ENCODE data around the gene ALPI.
A peak's percentile ranks its signal among the peaks of the same experiment; 100 is the strongest.
"Not testable (repeated sequence)": the region's sequence is repeated elsewhere in the genome, so short reads cannot be mapped to it uniquely, and the experiment has no call there.

Gene ALPI

DNA sequence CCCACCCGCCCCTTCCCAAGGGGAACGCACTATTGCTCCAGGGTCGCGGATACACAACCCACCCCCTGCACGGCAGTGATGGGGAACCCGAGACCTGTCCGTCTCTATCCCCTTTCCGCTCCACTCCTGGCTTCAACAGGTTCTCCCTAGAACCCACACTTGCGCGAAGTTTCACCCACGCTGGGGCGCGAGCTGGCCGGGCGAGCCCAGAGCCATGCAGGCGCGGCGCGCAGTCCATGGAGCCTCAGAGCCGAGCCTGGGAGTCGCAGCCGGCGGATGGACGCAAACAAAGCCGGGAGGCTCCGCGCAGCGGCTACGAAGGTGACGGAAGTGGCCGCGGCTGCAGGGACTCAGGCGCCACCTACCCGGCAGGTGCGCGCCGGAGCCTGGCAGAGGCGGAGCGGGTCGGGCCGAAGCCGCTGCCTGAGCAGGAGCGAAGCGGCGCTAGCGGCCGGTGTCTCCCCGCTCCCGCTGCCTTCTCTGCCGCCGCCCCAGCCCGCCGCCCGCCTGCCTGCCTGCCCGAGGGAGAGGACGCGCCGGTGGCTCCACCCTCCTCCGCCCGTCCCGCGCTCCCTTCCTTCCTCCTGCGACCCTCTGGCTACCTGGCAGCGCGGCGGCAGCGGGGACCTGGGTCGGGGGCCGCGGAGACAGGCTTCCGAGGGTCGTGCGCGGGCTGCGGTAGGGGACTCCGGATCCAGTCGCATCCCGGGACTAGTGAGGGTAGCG is 35.3 kb upstream of the ALPI start:
- DNase-seq (ENCODE audit: low read depth in 2 of 2) = no peak

GRCh38 chr2:232421189-232421785 is 34.7 kb upstream of the ALPI start:
- no peak for DNase-seq (ENCODE audit: low read depth in 2 of 2)

DNA sequence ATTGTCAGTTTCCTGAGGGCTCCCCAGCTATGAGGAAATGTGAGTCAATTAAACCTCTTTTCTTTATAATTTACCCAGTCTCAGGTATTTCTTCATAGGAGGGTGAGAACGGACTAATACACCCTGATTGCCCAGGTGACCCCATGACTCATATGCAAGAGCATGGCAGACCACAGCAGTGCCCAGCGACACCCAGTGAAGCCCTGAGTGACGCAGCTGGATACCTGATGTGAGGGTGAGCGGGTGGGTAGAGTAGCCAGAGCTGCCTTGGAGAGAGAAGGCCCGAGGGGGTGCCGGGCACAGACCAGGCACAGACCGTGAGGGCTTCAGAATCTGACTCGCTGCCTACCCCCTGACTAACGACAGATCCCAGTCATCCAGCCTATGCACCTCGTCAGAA is 33.9 kb upstream of the ALPI start:
- no peak for DNase-seq (ENCODE audit: low read depth in 2 of 2)

DNA sequence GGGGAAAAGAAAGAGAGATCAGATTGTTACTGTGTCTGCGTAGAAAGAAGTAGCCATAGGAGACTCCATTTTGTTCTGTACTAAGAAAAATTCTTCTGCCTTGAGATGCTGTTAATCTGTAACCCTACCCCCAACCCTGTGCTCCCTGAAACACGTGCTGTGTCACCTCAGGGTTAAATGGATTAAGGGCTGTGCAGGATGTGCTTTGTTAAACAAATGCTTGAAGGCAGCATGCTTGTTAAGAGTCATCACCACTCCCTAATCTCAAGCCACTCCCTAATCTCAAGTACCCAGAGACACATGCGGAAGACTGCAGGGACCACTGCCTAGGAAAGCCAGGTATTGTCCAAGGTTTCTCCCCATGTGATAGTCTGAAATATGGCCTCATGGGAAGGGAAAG is 33.0 kb upstream of the ALPI start:
- not testable (repeated sequence) for DNase-seq (ENCODE audit: low read depth in 2 of 2)

- not testable (repeated sequence) for DNase-seq (ENCODE audit: low read depth in 2 of 2)
These were observed 32.5 kb upstream of the ALPI start for GRCh38 chr2:232423407-232423806.

DNA sequence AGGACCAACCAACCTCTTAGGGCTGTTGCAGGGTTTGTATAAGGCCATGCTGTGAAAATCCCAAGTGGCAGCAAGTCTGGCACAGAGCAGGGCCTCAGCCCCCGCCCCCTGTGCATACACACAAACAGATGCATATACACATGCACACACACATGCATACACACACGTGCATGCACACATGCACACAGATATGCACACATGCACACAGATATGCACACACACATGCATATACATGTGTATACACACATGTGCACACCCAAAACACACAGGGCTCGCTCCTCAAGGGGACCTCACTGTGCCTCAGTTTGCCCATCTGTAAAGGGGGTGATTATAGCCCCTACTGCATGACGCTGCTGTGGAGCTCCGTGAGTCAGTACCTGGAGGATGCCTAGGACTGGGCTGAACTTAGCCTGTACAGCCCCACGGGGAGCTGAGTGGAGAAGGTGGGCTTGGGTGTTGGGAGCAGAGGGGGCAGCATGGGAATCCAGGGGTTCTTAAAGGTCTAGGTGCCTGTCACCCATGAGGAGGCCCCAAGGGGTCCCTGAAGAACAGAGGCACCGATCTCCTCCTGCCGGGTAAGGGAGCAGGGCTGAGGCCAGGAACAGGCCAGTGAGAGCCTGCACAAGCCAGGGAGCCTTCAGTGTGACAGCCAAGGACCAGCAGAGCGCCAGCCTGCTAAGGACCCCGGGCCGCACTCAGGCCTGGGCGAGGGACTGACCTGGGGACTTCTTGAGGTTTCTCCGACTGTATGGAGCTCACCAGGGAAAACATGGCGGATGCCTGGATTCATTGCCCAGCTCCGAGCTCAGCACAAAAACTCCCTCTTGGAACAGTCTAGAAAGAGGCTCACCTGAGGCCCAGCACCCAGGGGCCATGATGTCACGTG is 24.0 kb upstream of the ALPI start:
- no peak for DNase-seq (ENCODE audit: low read depth in 2 of 2)

DNA sequence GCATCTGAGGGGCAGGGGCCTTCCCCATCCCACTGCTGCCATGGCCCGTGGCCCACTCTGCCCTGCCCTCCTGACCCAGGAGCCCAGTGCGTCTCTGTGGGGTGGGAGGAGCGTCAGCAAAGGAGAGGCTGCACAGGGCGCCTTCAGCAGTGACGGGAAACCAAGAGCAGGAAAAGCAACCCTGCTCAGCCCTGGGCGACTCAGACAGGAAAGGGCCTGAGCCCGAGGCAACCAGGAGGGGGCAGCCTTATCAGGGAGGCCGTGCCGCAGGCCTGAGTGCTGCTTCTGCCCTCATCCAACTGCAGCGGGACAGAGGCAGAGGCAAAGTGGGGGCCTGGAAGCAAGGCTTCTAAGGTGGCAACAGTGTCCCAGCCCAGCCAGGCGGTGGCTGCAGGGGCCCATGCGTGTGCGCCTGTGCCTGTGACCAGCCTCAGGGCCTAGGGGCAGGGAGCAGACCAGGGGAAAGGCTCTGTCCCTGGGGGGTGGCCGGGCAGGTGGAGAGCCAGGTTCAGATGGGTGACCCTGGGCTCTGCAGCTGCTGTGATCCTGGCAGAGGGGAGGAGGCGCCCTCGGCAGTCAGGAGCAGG is 23.3 kb upstream of the ALPI start:
- DNase-seq (ENCODE audit: low read depth in 2 of 2) = no peak

- not testable (repeated sequence) for DNase-seq (ENCODE audit: low read depth in 2 of 2)
These were observed 22.3 kb upstream of the ALPI start for GRCh38 chr2:232433622-232434021.

DNA sequence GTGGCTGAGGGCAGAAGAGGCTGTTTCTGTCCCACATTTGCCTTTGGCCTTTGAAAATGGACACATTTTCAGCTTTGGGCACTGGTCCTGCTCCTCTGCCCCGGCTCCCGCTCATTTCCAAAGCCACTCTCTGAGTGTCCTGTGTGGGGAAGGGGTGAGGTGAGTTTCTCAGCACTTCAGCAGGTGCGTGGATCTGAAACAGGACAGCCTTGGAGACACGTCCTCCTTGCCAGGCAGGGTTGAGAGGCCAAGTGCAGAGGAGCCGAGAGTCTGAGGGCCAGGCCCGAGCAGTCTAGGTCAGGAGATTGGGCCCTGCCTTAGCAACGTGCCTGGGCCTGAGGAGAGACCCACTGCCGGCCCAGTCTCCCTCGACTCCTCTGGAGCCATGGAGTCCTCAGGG is 21.9 kb upstream of the ALPI start:
- DNase-seq (ENCODE audit: low read depth in 2 of 2) = no peak

- DNase-seq (ENCODE audit: low read depth in 2 of 2) = no peak
These were observed 21.2 kb upstream of the ALPI start for GRCh38 chr2:232434563-232435374.

DNA sequence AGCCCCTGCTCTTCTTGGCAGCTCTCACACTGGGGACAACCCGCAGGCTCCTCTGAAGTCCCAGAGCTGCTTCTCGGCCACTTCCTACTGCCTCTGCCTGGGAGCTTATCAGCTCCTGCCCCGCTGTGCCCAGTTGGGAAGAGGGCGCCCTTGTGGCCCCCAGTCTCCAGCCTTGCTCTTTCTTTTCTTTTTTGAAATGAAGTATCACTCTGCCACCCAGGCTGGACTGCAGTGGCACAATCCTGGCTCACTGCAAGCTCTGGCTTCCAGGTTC is 20.6 kb upstream of the ALPI start:
- no peak for DNase-seq (ENCODE audit: low read depth in 2 of 2)

- no peak for DNase-seq (ENCODE audit: low read depth in 2 of 2)
These were observed 20.1 kb upstream of the ALPI start for GRCh38 chr2:232435805-232436204.

DNA sequence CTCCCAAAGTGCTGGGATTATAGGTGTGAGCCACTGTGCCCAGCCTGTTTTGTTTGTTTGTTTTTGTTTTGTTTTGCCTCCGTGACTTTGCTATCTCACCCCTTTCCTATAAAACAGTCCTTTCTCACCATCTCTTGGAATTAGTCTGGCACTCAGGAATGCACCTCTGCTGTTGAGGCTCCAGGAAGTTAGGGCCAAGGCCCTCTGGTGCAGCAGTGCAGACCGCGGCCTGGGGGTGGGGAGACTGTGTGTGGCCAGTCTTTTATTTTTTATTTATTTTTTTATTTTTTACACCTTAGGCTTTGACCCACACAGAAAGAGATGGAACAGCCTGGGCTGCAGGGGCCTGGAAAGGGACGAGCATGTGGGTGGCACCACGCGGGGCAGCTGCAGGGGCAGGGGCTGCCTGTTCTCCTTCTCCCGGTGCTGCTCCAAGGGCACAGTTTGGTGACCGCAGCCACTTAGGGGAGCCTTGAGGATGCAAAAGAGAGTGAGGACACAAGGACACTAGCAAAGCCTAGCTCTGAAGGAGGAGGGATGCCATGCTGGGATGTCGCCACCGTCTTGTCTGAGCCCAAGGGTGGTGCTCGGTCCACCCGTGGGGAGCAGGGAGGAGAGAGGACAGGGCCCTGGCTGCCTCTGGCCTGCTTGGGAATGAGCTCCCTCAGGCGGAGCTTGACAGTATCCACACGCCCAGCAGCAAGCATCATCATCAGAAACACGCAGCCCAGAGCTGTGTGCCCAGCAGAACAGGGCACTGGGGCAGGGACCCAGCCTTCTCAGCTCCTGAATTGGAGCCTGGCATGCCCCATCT is 19.4 kb upstream of the ALPI start:
- DNase-seq (ENCODE audit: low read depth in 2 of 2) = no peak

- DNase-seq (ENCODE audit: low read depth in 2 of 2) = no peak
These were observed 18.8 kb upstream of the ALPI start for GRCh38 chr2:232437195-232437571.

DNA sequence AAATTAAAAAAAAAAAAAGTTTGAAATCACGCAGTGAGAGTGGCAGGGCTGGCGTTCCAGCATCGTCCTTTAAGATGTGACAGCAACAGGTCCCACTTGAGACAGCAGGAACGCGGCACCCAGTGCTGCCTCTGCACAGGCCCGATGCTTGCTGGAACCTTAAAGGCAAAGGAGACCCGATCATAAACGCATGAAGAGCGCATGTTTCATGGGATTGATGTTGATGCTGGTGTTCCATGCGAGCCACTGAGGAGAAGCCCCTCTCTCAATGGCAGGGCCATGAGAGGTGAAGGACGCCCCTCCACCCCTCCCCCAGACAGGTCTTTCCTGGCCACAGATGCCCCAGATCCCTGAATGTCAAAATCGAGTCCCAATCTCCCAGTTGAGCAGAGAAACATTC is 17.9 kb upstream of the ALPI start:
- DNase-seq (ENCODE audit: low read depth in 2 of 2) = no peak

- DNase-seq (ENCODE audit: low read depth in 2 of 2) = no peak
These were observed 16.8 kb upstream of the ALPI start for GRCh38 chr2:232438951-232439757.

DNA sequence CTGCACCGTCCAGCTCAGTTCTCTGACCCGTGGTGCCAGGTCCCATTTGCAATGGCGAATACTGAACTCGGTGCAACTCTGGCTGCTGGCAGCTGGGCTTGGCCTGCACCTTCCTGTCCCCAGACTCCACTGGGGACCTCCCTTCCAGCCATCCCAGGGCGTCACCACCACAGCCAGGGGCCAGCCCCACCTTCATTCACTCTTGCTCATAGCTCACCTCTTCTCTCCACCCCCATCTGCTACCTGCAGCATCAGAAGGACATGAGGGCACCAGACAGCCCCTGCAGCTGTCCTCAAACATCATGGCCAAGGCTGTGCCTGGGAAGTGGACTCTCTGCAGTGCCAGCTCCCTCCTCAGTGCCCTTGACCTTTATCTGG is 16.2 kb upstream of the ALPI start:
- DNase-seq (ENCODE audit: low read depth in 2 of 2) = no peak

DNA sequence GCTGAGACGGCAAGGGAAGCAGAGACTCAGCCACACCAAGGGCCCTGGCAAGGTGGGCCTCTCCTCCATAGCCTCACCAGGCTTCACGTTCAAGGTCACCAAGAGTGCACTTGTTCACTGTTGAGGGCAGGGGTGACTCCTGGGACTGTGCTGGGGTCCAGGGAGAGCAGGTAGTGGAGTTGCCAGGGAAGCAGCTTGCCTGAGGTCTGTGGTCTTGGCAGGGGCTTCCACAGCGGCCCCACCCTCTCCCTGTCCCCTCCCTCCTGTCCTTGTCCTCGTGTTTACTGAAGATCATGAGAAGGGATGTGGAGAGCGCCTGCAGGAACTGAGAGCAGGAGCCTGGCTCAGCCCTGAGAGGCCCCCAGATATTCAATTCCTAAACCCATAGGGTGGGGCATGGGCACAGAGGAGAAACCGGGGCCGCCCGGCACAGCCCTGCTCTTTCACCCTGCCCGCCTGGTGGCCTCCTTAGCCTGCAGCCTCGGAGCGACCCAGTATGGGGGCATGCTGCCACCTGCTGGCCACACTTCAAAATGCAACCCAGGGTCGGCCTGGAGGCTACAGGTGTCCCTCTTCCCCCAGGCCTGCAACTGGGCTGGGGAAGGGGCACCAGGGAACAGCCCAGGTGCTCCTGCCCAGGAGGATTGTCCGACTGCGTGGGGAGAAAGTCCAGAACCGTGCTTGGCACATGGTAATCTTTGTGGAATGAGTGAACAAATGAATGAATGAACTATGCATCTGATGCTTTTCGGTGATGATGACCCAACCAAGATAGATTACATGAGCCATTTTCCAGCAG is 15.5 kb upstream of the ALPI start:
- DNase-seq (ENCODE audit: low read depth in 2 of 2) = peak; percentile 69 to 79

DNA sequence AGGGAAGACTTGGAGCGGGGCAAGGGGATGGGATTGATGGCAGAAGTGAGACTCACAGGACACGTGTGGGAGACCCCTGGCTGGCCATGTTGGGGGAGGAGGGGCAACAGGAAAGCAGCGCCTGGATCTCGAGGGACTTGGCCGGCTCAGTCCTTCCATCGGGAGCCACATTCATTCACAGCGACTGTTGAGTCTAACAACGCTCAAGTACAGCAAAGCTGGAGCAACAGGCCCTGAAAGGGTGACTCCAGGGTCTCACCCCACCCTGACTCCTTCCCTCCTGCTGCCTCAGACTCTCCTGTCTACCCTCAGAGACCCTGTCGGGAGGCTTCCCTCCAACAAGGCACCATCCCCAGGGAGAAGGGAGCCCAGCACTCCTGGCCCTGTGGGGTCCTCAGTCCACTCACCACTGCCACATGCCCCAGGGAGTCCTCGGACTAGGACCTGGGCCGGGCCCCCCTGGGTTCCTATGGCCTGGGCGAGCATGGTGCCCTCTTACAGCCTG is 14.8 kb upstream of the ALPI start:
- no peak for DNase-seq (ENCODE audit: low read depth in 2 of 2)
